ENCODE measurements around the gene NCOA6. TPM values are rescaled to one million over a fixed set of nuclear protein-coding genes. Genes with fewer than 3 reads are reported as not detected.

Gene NCOA6
- total and polyA plus RNA-seq, 2 of the 4 experiments (the other 2 are of a cell fraction): 3.6 to 13.1 TPM

DNA sequence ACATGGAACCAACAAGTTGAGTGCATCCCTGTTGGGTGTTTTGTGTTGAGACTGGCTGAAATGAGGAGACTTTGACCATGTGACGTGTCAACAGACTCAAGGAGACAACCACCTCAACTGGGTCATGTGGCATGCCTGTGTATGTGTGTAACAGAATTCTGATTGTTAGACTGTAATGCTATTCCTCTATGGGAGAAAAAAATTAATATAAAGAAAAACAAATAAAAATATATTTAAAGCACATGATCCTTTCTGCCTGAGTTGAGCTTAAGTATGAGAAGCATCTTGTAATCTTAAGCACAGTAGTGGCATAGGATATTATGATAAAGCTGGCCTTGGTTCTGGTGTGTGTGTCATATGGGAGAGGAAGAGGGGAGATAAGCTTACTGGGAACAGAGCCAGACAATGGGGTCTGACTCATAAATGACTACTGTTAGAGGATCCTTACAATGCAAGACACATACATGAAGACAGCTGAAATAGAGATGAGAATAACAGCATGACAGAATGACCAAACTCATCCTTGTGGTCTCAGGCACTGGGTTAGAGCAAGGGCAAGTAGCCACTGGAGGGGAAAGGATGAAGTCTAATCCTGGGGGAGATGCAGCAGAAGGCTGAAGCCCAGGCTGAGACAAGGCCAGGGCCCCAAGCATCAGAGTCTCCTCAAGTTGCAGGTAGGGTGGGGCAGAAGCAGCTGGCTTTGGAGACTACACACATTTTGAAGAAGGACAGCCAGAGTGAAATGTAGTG lies 112.1 kb downstream of the NCOA6 start:
- Histone ChIP-seq H3K4me3 (ENCODE audit: insufficient read depth, low read depth, low read length) (no peak overlapping the region), H3K27me3 (ENCODE audit: control insufficient read depth, insufficient read depth, low read length) (no peaks in the 10 kb centered on the region), H3K9me3 (ENCODE audit: control insufficient read depth, insufficient read depth, low read length) (no peaks in the 10 kb centered on the region), H3K9me1 (ENCODE audit: insufficient read depth, low read length) (peaks cover 30% of the 10 kb centered on the region), H3K56ac (ENCODE audit: extremely low read depth, insufficient read depth, low read length) (no peak overlapping the region), H2BK15ac (ENCODE audit: low read depth, low read length) (peak overlapping the region; percentile 26; the same call in 1 of the 3 replicates), H2BK20ac (ENCODE audit: low read depth, low read length) (peak overlapping the region; percentile 80), H2BK5ac (ENCODE audit: low read depth, low read length, poor library complexity, severe bottlenecking) (peak overlapping the region; percentile 84), H3K9ac (ENCODE audit: low read depth, low read length) (no peak overlapping the region), H2AK5ac (ENCODE audit: low read depth, low read length) (peak overlapping the region; percentile 92), H3K36me3 (ENCODE audit: control insufficient read depth, insufficient read depth, low read length) (peaks cover 27% of the 10 kb centered on the region), H3K27ac (ENCODE audit: insufficient read depth, low read length) (peak overlapping the region; percentile 72), H3K4me2 (ENCODE audit: low read depth, low read length) (peak overlapping the region; percentile 4; the same call in 1 of the 2 replicates), H3K23ac (ENCODE audit: low read depth, low read length) (peak overlapping the region; percentile 79), H4K8ac (ENCODE audit: low read depth in 2 of 2, low read length in 2 of 2) (peak overlapping the region in 1 of 2 experiments; percentile 13; a peak in 1 of 4 replicates), H2AFZ (replicated peaks; ENCODE audit: low read length, poor library complexity) (peak overlapping the region; percentile 61), H3K14ac (replicated peaks; ENCODE audit: low read depth, low read length) (peak overlapping the region; percentile 77), H3K4me1 (ENCODE audit: control insufficient read depth, insufficient read depth, low read length) (peaks cover 18% of the 10 kb centered on the region), H4K20me1 (ENCODE audit: insufficient read depth, low read length) (peaks cover 24% of the 10 kb centered on the region; the same call in 1 of the 2 replicates), H3K79me1 (ENCODE audit: low read depth in 1 of 2, low read length in 2 of 2) (peaks cover 0 to 51% of the 10 kb centered on the region in 2 experiments; a peak in 2 of 4 replicates), H4K5ac (ENCODE audit: low read depth, low read length) (no peak overlapping the region; the same call in 1 of the 2 replicates), H2BK120ac (ENCODE audit: low read depth, low read length) (peak overlapping the region; percentile 73), H3K18ac (ENCODE audit: low read depth, low read length) (peak overlapping the region; percentile 19), H2AK9ac (replicated peaks; ENCODE audit: low read depth, low read length, poor library complexity) (peak overlapping the region; percentile 47), H3K4ac (ENCODE audit: low read depth, low read length) (peak overlapping the region; percentile 91), H4K91ac (ENCODE audit: insufficient read depth, low read depth, low read length) (peak overlapping the region; percentile 40; the same call in 1 of the 2 replicates)
- ChIA-PET POLR2A (ENCODE audit: unreplicated experiment) (no interaction called here), CTCF (interaction anchor here (0.5 to 1.4 kb wide), 4 partner anchors 9 to 124 kb away, joined by 3 to 10 read pairs (median 6); no protein-coding TSS in a partner anchor)
- in situ Hi-C loops (cut with MboI; ENCODE audit: low sequenced_read_pairs) (loop anchor here (10.0 kb wide), 1 partner anchor 409 kb away; the partner anchor contains the start of gene AHCY), dilution Hi-C loops (cut with HindIII; ENCODE audit: low sequenced_read_pairs, unreplicated experiment) (no loop called here), intact Hi-C loops (cut with micrococcal nuclease) (no loop called here)
- DNase-seq (peak; percentile 100), ATAC-seq (ENCODE audit: low read depth) (peak; percentile 55)
- no CpG with 5 or more reads among the region's 1 CpG for WGBS, 2 experiments (ENCODE audit: extremely low coverage in 2 of 2, insufficient read length in 1 of 2)
- no TSS peak for BruUV-seq (replicated peaks)
- TF ChIP-seq RFX5 (IDR thresholded peaks at IDR 0.05; ENCODE audit: low read depth, low read length): no peak
- no peak for TF ChIP-seq CHD1 (IDR thresholded peaks at IDR 0.05; ENCODE audit: low read depth, low read length)
- no peak for TF ChIP-seq MAFK (IDR thresholded peaks at IDR 0.05; ENCODE audit: low read depth, low read length)
- TF ChIP-seq SMC3 (IDR thresholded peaks at IDR 0.05; ENCODE audit: low read depth, low read length): no peak
- TF ChIP-seq, protein P1, sequence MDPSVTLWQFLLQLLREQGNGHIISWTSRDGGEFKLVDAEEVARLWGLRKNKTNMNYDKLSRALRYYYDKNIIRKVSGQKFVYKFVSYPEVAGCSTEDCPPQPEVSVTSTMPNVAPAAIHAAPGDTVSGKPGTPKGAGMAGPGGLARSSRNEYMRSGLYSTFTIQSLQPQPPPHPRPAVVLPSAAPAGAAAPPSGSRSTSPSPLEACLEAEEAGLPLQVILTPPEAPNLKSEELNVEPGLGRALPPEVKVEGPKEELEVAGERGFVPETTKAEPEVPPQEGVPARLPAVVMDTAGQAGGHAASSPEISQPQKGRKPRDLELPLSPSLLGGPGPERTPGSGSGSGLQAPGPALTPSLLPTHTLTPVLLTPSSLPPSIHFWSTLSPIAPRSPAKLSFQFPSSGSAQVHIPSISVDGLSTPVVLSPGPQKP (IDR thresholded peaks at IDR 0.05; ENCODE audit: borderline replicate concordance, low read depth, low read length): no peak
- TF ChIP-seq RCOR1 (IDR thresholded peaks at IDR 0.05; ENCODE audit: insufficient replicate concordance, low read length): no peak
- no peak; the same call in 1 of the 2 replicates for TF ChIP-seq BHLHE40 (IDR thresholded peaks at IDR 0.05; ENCODE audit: low read depth, low read length)
- TF ChIP-seq, protein P2, sequence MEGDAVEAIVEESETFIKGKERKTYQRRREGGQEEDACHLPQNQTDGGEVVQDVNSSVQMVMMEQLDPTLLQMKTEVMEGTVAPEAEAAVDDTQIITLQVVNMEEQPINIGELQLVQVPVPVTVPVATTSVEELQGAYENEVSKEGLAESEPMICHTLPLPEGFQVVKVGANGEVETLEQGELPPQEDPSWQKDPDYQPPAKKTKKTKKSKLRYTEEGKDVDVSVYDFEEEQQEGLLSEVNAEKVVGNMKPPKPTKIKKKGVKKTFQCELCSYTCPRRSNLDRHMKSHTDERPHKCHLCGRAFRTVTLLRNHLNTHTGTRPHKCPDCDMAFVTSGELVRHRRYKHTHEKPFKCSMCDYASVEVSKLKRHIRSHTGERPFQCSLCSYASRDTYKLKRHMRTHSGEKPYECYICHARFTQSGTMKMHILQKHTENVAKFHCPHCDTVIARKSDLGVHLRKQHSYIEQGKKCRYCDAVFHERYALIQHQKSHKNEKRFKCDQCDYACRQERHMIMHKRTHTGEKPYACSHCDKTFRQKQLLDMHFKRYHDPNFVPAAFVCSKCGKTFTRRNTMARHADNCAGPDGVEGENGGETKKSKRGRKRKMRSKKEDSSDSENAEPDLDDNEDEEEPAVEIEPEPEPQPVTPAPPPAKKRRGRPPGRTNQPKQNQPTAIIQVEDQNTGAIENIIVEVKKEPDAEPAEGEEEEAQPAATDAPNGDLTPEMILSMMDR (conservative IDR thresholded peaks at IDR 0.05; ENCODE audit: low read depth, low read length): no peak
- no peak for TF ChIP-seq RAD21 (IDR thresholded peaks at IDR 0.05; ENCODE audit: low read length)
- TF ChIP-seq CEBPB (IDR thresholded peaks at IDR 0.05; ENCODE audit: low read depth, low read length): peak; percentile 70
- no peak for TF ChIP-seq POLR2A (IDR thresholded peaks at IDR 0.05; ENCODE audit: low read depth, low read length)
- peak; percentile 90 for TF ChIP-seq FOS (IDR thresholded peaks at IDR 0.05; ENCODE audit: low read depth, low read length)
- TF ChIP-seq MXI1 (IDR thresholded peaks at IDR 0.05; ENCODE audit: borderline replicate concordance, low read depth, low read length): no peak
- TF ChIP-seq, protein P3, sequence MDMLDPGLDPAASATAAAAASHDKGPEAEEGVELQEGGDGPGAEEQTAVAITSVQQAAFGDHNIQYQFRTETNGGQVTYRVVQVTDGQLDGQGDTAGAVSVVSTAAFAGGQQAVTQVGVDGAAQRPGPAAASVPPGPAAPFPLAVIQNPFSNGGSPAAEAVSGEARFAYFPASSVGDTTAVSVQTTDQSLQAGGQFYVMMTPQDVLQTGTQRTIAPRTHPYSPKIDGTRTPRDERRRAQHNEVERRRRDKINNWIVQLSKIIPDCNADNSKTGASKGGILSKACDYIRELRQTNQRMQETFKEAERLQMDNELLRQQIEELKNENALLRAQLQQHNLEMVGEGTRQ (IDR thresholded peaks at IDR 0.05; ENCODE audit: low read depth, low read length): peak; percentile 83
